HG03354 (cell line): ENCODE data around the gene NOTCH2NLA.
"Not testable (repeated sequence)": the region's sequence is repeated elsewhere in the genome, so short reads cannot be mapped to it uniquely, and the experiment has no call there.

Experiments
- ATAC-seq: cut with Tn5 transposase; IDR thresholded peaks from one replicate; pipeline ENCODE4 v1.9.1; 2021; ENCODE audit warnings: mild to moderate bottlenecking; ENCODE audit not compliant: unreplicated experiment, poor library complexity, severe bottlenecking

NOTCH2NLA gene

DNA sequence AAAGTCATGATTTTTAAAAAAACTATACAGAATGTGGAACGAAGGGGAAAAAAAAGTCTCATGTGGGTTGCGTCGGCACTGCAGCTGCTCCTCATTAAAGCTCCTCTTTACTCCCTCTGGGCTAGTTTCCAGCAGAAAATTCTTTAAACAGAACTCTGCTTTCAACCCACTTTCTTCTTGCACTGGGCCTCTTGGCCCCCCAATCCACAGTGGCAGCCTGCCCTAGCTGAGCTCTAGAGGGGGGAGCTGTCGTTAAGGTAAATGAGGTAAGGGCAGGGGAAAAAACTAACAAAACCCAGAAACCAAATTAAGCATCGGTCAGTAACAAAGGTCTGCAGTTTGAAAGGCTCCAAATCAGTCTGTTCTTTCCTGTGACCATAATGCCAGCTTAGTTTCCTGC lies 54.3 kb downstream of the NOTCH2NLA start:
- ATAC-seq, result not testable (repeated sequence)

DNA sequence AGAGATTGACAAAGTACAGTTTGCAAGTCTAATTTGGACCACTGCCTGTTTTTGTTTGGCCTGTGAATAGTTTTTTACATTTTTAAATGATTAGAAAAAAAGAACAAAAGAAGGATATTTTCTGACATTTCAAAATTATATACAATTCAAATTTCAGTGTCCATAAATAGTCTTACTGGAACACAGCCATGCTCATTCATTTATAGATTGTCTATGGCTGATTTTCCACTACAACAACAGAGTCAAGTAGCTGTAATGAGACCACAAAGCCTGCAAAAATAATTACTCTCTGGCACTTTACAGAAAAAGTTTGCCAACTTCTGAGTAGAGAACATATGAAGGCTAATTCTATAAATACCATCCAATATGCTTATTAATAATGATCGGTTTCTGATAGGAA lies 61.1 kb downstream of the NOTCH2NLA start:
- not testable (repeated sequence) for ATAC-seq

DNA sequence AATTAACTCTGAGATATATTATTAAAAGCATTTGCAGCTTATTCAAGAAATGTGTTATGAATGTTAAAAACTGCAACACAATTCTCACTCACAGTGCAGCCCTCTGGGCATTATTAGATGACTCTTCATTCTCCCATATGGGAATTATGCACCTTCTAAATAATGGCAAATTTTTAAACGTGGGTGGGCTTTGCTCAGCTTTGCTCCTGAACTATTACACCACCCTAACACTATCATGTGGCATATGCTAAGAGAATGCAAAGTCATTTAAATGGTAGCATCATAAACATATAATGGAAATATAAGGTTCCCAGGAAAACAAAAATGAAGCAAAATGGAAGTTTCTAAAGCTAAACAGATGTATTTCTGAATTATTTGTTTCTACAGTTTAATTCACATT lies 61.5 kb downstream of the NOTCH2NLA start:
- not testable (repeated sequence) for ATAC-seq

DNA sequence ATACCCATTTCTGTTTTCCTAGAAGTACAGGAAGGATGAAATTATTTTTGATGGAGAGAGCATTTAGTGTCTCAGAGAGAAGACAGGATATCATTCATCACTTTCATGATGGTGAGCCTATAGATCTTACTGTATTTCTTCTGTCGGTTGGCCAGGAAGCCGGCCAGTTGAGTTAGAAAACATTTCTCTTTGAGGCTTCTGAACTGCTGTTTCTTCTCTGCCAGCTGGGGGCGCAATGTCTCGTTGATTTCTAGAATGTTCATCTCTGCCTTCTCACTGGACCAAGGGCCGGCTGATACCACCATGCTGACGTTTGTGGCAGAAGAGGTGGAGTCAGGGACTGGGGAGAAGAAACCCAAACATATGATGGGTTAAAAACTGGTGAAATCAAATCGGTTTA lies 84.4 kb downstream of the NOTCH2NLA start, which contains the start of gene NBPF10:
Gene NBPF10, minus strand, starts transcription at position 340 of the 400 bp plus-strand sequence. Its CDS starts 35 bp downstream, at position 305.
- not testable (repeated sequence) for ATAC-seq
